Neural progenitor cell (in vitro differentiated cells): ENCODE results near the gene FCGBP.
"Not testable (repeated sequence)": the region's sequence is repeated elsewhere in the genome, so short reads cannot be mapped to it uniquely, and the experiment has no call there.

ENCODE experiments used
- EZH2 ChIP-seq: fragments of 200-600 bp; sonication (generic); IDR thresholded peaks from 2 replicates; pipeline ENCODE4 v1.6.1; 2017; ENCODE audit warnings: antibody characterized with exemption, mild to moderate bottlenecking, moderate library complexity
- EZH2phosphoT487 ChIP-seq: fragments of 200-600 bp; sonication (generic); IDR thresholded peaks from 2 replicates; pipeline ENCODE4 v1.6.1; 2017; ENCODE audit warnings: antibody characterized with exemption
- TF ChIP-seq, protein P1 (sequence below): fragments of 200-600 bp; sonication (generic); IDR thresholded peaks from 2 replicates; pipeline ENCODE4 v1.5.1; 2017; ENCODE audit warnings: antibody characterized with exemption, mild to moderate bottlenecking

DNA sequence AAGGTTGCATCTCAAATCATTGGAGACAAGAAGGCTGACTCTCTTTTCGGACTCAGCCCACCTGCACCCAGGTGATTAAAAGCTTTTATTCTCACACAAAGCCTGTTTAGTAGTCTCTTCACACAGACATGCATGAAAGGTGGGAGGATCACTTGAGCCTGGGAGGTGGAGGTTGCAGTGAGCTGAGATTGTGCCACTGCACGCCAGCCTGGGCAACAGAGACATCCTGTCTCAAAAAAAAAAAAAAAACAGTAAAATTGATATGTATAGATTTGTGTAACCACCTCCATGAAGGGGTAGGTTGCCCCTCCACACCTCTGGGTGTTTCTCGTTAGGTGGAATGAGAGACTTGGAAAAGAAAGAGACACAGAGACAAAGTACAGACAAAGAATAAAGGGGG lies 24.5 kb upstream of the FCGBP start:
- TF ChIP-seq, protein P1, sequence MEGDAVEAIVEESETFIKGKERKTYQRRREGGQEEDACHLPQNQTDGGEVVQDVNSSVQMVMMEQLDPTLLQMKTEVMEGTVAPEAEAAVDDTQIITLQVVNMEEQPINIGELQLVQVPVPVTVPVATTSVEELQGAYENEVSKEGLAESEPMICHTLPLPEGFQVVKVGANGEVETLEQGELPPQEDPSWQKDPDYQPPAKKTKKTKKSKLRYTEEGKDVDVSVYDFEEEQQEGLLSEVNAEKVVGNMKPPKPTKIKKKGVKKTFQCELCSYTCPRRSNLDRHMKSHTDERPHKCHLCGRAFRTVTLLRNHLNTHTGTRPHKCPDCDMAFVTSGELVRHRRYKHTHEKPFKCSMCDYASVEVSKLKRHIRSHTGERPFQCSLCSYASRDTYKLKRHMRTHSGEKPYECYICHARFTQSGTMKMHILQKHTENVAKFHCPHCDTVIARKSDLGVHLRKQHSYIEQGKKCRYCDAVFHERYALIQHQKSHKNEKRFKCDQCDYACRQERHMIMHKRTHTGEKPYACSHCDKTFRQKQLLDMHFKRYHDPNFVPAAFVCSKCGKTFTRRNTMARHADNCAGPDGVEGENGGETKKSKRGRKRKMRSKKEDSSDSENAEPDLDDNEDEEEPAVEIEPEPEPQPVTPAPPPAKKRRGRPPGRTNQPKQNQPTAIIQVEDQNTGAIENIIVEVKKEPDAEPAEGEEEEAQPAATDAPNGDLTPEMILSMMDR, result not testable (repeated sequence)
- TF ChIP-seq EZH2, EZH2phosphoT487: not testable (repeated sequence)
